ENCODE results near the gene GPR55.

GPR55 gene

DNA sequence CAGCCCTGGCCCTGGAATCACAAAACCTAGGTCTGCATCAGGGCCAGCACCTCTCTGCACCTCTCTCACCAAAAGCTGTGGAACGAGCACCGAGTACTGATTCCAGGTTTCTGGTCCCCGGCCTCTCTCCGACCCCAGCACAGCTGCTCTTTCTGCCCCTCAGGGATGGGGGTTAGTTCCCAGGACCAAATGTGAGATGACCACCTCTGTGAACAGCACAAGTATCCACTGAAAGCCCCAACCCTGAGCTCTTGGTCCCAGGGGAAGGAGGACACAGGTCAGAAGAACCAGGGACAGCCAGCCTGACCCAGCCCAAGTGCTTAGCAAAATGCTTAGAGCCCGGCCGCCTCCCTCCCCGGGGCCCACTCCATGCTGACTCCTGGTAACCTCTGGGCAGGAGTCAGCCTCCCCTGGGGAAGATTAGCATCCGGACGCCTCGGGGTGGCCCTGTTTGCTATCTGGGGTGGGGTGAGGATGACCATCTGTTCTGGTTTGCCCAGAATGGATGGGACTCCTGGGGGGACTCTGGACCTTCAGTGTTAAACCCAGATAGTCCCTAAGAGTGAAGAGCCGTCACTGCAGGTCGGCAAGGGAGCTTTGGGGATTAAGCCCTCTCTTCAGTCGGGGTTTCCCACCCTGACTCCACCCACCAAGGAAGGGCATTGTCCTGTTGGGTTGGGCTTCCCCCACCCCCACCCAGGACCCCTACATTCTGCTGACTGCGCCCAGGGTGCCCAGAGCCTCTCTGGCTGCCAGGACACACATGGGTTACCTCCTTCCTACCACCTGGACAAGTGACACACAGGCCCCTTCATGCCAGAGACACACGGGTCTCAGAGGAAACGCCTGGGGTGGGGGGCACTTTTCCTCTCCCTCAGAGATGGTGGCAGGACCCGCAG lies 9.4 kb upstream of the GPR55 start:
- DNase-seq: no peak

GRCh38 chr2:230933521-230934180 lies 8.6 kb upstream of the GPR55 start:
- DNase-seq: no peak

DNA sequence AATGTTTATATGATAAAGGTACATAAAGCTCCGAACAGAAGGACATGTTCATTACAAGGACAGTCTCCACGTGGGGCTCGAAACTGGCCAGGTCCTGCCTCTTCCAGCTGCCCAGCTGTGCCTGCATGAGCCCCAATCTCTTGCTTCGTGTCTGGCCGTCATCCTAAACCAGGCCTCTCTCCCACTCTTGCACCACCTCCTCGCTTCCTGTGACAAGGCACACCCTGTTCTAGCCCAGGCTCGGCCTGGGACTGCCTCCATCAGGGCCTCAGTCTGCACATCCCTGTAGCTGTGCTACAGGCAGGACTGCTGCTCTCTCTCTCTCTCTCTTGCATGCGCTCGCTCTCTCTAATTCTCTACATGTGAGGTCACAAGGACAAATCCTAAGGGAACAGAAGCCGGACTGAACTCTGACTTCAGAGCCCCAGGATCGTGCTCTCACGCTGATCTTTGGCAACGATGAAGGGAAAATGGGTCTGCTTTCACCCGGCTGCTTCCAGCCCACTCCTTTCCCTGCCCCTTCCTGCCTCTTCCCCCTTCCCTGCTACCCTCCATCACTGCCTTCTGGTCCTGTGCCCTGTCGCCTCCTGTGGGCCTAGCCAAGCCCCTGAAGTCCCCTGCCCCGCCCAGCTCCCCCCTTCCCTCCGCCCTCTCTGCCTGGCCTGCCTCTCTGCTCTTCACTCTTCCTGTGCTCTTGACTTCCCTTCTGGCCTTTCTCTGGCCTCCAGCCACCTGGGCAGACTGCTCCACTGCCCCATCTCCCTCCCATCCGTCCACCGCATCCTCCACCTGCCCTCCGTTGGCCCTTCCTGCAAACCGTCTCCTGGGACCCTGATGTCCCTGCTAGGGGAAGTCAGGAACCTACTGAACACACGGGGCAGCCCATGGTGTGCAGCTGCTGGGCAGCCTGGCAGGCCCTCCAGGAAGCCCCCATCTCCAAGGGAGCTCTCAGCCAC lies 7.8 kb upstream of the GPR55 start:
- no peak for DNase-seq

- no peak for DNase-seq
Measured at GRCh38 chr2:230931556-230932231, 6.7 kb upstream of the GPR55 start.

DNA sequence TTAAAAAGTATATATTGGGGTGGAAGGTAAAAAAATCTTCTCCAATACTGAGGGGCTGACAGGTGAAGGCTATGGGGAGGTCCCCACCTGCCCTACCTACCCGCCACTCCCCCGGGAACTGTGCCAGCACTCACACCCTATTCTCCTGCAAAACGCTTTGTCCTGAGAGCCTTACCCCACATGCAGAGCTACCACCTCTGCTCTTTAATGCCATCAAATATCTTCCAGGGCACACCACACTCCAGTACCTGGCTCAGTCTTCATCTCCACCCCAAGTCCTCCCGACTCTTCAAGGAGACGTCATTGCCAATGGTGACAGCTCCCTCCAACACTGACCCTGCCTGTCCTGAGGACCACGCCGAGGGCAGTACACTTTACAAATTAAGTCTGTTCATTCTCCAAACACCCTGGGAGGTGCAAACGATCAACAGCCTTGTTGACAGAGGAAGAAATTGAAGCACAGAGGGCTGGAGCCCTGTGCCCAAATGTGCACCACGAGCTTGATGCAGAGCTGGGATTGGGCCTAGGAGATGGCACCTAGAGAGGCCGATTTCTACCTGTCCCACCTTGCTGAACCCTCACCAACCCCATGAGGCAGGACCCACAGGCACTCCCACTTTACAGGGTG lies 6.0 kb upstream of the GPR55 start:
- DNase-seq: no peak

- DNase-seq: no peak
Measured at GRCh38 chr2:230930149-230930780, 5.2 kb upstream of the GPR55 start.

DNA sequence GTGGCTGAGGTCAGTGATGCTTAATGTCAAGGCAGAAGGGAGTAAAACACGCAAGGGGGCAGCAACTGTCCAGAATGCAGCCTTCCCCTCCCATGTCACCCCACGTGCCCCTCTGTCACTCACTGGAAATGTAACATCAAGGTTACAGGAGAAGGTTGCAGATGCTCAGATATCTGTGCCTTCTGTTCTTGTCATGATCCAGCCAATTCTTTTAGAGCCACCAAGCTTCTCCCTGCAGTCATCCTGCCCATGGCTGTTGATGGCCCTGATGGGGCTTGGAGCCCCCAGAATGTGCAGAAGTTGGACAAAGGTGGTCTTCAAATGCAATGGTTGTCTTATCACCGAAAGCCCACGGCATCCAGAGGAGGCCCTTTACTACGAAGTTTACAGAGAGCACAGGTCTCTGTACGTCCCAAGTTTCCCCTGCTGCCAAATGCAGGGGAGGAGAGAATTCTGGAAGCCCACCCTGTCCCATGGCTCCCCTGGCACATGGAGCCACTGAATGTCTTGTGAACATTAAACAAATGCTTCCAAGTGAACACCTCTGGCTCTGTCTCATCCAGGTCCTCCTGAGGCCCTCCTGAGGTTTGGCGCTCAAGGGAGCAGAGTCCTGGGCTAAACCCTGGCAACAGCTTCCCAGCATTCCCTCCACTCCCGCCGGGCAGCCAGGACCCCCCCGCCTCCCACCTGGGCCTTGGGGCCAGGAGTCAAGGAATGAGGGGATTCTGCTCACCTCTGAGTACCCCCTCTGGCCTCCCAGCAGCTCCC lies 4.5 kb upstream of the GPR55 start:
- no peak for DNase-seq

DNA sequence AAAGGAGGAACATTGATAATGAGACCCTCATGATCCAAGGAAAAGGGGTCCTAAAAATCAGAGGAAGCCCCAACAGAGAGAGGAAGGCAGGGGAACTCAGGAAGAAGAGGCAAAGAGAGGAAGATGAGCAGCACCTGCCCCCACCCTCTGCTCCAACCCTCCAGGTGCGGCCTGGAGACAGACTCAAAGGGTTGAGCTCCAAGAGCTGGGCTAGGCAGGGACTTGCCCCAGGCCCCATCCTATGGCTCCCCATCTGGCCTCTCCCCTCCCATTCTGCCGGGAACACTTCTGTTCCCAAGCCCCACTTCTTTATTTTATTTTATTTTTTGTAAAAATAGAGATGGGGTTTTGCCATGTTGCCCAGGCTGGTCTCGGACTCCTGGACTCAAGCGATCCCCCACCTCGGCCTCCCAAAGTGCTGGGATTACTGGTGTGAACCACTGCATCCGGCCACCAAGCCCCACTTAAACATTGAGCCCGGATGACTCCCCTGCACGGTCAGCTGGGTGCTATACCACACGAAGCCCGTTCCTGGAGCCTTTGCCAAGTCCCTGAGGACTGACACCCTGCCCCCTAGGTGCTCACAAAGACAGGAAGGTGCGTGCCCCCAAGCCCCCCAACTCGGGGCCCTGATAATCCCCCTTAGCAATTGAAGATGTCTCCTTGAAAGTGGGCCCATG lies 3.8 kb upstream of the GPR55 start:
- no peak for DNase-seq

DNA sequence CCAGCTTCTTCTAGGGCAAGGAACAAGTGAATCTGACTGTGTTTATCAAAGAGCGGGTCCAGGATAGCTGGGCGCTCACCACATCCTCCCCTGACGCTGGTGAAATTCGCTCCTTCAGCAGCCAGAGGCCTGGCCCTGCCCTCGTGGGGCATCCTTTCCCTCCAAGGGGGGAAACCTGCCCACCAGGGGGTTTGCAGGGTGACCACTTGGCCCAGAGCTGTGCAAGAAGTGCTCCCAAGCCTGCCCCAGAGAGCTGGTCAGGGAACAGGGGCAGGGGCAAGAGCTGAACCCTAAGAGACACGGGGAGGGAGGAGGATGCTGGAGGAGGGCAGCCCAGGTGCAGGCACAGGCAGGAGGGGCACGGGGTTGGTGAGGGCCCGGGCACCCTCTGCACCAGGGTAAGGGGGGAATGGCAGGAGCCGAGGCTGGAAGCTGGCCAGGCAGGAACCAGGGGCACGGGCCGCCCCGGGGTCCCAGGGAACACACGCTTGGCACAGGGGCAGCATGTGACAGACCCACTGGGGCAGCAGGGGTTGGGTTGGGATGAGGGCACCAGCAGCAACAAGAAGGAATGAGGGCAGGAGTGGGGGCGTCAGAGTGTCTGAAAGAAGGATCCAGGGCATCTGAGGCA lies 2.8 kb upstream of the GPR55 start:
- DNase-seq: no peak

DNA sequence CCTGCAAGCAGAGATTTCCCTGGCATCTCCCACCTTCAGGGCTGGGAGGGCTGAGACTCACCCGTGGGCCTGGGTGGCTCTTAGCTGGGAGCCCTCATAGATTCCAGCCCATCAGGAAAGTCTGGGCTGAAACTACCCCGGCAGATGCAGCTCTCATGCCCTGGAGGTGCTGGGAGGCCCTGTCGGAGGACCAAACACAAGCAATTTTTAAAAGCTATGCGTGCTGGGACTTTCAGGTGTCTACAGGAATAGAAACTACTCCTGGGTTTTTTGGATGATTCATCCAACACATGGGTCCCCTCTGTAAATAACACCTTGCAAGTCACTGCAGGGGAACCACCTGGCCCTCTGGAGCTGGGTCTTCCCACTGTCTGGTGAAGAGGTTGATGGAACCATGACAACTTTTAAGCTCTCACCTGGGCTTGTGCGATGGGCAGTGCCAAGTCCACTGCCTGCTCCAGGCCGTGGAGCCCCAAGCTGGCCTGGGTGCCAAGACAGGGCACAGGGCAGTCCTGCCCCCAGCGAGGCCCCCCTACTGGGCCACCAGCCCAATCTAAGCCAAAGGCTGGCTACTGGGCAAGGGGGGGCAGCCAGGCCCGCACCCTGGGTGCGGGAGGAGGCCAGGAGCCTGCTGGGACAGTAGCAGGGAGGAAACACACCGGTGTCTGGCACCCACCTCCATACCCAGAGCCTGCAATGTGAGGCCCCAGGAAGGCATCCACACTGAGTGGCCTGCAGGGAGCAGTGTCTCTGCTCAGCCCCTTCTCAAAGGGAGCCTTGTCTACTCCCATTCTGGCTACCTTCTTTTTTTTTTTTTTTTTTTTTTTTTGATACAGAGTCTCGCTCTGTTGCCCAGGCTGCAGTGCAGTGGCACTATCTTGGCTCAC lies 1.1 kb upstream of the GPR55 start:
- DNase-seq: no peak

DNA sequence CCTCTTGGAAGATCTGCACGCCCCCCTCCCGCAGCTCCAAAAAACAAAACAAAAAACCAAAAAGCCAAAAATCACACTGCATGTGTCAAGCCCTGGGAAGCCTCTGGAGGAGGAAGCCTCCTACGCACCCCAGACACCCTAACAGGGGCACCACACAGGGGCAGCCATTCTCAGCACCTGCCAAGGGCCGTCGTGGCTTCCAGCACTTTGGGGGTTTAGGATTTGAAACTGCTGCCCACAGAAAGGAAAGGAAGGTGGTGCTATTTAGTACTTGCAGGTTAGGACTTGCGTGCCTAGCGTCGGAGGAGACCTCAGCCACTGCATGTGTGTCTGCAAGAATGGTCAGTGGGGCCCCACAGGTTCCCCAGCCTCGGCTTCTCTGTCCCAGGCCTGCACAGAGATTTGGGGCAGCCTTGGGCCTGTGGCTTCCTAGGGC lies 419 bp upstream of the GPR55 start:
- DNase-seq: no peak

DNA sequence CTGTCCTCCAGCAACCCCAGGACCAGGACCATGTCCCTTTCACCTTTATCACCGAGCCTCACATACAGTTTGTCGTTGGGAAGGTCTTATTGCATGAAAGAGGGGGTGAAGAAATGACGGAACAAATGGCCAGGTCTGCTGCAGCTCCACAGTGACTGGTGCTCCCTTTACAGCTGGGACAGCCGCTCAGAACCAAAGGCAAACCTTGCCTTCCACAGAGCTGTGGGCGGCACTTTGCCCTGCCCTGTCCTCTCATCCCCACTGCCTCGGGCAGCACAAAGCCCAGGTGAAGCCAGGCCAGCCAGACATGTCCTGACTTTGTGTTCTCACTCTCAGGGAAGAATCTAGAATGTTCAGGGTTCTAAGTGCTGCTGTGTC lies 961 bp downstream of the GPR55 start:
- DNase-seq: no peak

DNA sequence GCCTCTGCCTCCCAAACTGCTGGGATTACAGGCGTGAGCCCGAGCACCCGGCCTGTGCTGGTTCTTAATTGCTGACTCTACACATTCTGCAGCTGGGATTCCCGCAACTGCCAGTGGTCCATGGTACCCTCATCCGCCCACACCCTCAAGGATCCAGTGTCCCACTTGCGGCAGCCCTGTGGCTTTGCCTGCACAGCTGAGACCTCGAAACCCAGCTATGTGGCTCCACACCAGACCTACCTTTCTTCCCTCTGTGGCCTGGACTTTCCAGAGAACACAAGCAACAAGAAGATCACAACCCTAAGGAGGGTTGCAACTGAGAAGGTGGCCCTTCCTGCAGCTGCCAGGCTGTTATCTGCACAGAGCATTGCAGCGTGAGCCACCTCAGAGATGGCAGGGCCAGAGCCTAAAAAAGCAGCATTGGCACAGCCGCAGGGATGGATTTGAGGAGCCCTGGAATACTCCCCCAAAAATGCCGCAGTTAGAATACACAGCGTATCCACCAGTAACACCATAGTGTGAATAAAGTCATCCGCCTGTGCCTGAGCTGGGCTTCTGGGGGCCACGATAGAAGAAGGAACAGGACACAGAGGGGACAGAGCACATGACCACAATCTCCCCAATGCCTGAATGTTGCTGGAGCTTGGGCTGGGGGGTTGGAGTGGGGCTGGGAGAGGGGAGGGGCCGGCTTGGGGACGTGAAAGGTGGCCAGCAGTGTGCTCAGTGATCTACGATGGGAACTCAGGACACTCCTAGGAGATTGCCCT lies 1.9 kb downstream of the GPR55 start:
- no peak for DNase-seq

- no peak for DNase-seq
Measured at GRCh38 chr2:230921806-230922595, 3.0 kb downstream of the GPR55 start.

GRCh38 chr2:230920167-230920566 lies 4.9 kb downstream of the GPR55 start:
- DNase-seq: no peak

DNA sequence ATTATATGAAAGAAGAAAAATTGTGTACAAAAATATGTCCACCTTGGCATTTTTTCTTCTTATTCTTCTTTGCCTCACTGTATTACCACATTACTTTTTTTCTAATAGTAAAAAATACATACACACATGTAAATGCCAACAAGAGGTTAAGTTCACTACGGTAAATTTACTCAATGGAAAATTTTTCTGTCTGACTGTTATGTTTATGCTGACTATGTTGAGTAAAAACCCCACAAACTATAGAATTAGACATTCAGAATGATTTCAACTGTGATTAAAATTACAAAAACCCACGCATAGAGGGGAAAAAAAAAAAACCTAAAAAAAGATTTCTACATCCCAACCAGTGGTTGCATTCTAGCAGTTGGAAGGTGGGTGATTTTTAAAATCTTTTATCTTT lies 5.4 kb downstream of the GPR55 start:
- no peak for DNase-seq

DNA sequence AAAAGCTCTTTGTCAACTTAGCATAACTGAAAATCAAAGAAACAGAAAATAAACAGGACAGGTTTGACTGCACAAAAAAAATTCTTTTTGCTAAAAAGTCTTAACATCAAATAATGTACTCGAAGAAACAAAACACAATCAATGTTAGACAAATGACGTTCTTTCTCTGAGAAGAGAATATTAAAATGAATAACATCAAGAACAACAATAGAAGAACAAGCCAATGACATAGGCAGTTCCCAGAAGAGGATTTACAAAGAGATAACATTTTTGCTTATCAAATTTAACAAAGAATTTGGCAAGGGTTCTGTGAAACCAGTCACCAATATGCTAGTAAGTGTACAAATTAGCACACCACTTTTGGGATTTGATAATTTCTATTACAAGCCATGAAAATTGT lies 5.8 kb downstream of the GPR55 start:
- DNase-seq: no peak
